IMR-90 (cell line): ENCODE data around the gene CCDC150. TPM values are rescaled to one million over a fixed set of nuclear protein-coding genes. Genes with fewer than 3 reads are reported as not detected.

Source experiments
- ATAC-seq: fragments of 200-7000 bp; cut with Tn5 transposase; 2 replicates; pipeline ENCODE4 v1.9.1; 2020; ENCODE audit warnings: low read depth, mild to moderate bottlenecking, moderate library complexity
- BruUV-seq: library from RNA; stranded (reverse); fragments of 400-500 nt; replicated peaks from 2 replicates; lab custom pipeline; 2021; lab: Mats Ljungman, UMichigan
- CTCF ChIA-PET: fragments of 300-600 bp; formaldehyde crosslinking; extraction: SDS; loops from one replicate; lab custom pipeline; 2021; ENCODE audit warnings: antibody characterized with exemption; lab: Yijun Ruan, JAX
- POLR2A ChIA-PET: fragments of 300-600 bp; sonication (Branson Sonifier 250); formaldehyde crosslinking; loops from one replicate; lab custom pipeline; 2022; ENCODE audit warnings: antibody characterized with exemption; ENCODE audit not compliant: unreplicated experiment; lab: Charles Lee
- DNase-seq: peaks from one replicate; pipeline ENCODE4 v3.0.0; 2013
- H2AFZ ChIP-seq: replicated peaks from 2 replicates; pipeline ENCODE3; 2013; ENCODE audit warnings: low read length, mild to moderate bottlenecking; ENCODE audit not compliant: poor library complexity
- H2AK5ac ChIP-seq: 2 replicates; pipeline ENCODE4 v1.6.1; 2013; ENCODE audit warnings: low read depth, low read length, inconsistent platforms
- H2AK9ac ChIP-seq: replicated peaks from 2 replicates; pipeline ENCODE3; 2013; ENCODE audit warnings: mild to moderate bottlenecking, low read depth, low read length, moderate library complexity; ENCODE audit not compliant: poor library complexity
- H2BK120ac ChIP-seq: 2 replicates; pipeline ENCODE4 v1.6.1; 2013; ENCODE audit warnings: low read depth, low read length, inconsistent platforms
- H2BK15ac ChIP-seq: 3 replicates; pipeline ENCODE4 v1.6.1; 2013; ENCODE audit warnings: low read depth, low read length, inconsistent platforms
- H2BK20ac ChIP-seq: 2 replicates; pipeline ENCODE4 v1.6.1; 2013; ENCODE audit warnings: low read depth, mild to moderate bottlenecking, inconsistent platforms, low read length, moderate library complexity
- H2BK5ac ChIP-seq: 2 replicates; pipeline ENCODE4 v1.6.1; 2013; ENCODE audit warnings: mild to moderate bottlenecking, low read depth, low read length, inconsistent platforms; ENCODE audit not compliant: poor library complexity, severe bottlenecking
- H3K14ac ChIP-seq: replicated peaks from 2 replicates; pipeline ENCODE4 v1.6.1; 2013; ENCODE audit warnings: low read depth, low read length, inconsistent platforms
- H3K18ac ChIP-seq: 2 replicates; pipeline ENCODE4 v1.6.1; 2013; ENCODE audit warnings: low read depth, low read length, control low read depth
- H3K23ac ChIP-seq: 2 replicates; pipeline ENCODE4 v1.6.1; 2013; ENCODE audit warnings: low read depth, low read length, inconsistent platforms
- H3K27ac ChIP-seq: 2 replicates; pipeline ENCODE4 v1.5.1; 2013; ENCODE audit warnings: mild to moderate bottlenecking, control low read depth, low read length; ENCODE audit not compliant: insufficient read depth
- H3K27me3 ChIP-seq: 2 replicates; pipeline ENCODE4 v1.6.1; 2013; ENCODE audit warnings: low read length; ENCODE audit not compliant: control insufficient read depth, insufficient read depth
- H3K36me3 ChIP-seq: 2 replicates; pipeline ENCODE4 v1.6.1; 2013; ENCODE audit warnings: low read length, mixed read lengths; ENCODE audit not compliant: control insufficient read depth, insufficient read depth
- H3K4ac ChIP-seq: 2 replicates; pipeline ENCODE4 v1.6.1; 2013; ENCODE audit warnings: low read depth, low read length, inconsistent platforms
- H3K4me1 ChIP-seq: 2 replicates; pipeline ENCODE4 v1.6.1; 2013; ENCODE audit warnings: low read length, mixed read lengths; ENCODE audit not compliant: control insufficient read depth, insufficient read depth
- H3K4me2 ChIP-seq: 2 replicates; pipeline ENCODE4 v1.6.1; 2013; ENCODE audit warnings: low read depth, mild to moderate bottlenecking, control low read depth, low read length, moderate library complexity
- H3K4me3 ChIP-seq: 2 replicates; pipeline ENCODE4 v1.5.1; 2013; ENCODE audit warnings: low read depth, mild to moderate bottlenecking, control low read depth, low read length, moderate library complexity; ENCODE audit not compliant: insufficient read depth
- H3K56ac ChIP-seq: 2 replicates; pipeline ENCODE4 v1.6.1; 2013; ENCODE audit warnings: low read length, inconsistent platforms; ENCODE audit not compliant: insufficient read depth; ENCODE audit errors: extremely low read depth
- H3K79me1 ChIP-seq, 2 experiments: 2 replicates each; pipeline ENCODE4 v1.6.1; 2013; ENCODE audit warnings: low read length in 2 of 2, inconsistent platforms in 1 of 2, low read depth in 1 of 2
- H3K9ac ChIP-seq: 2 replicates; pipeline ENCODE4 v1.6.1; 2013; ENCODE audit warnings: low read depth, low read length, control low read depth
- H3K9me1 ChIP-seq: 2 replicates; pipeline ENCODE4 v1.6.1; 2013; ENCODE audit warnings: low read length, inconsistent platforms; ENCODE audit not compliant: insufficient read depth
- H3K9me3 ChIP-seq: 2 replicates; pipeline ENCODE4 v1.6.1; 2013; ENCODE audit warnings: low read length; ENCODE audit not compliant: control insufficient read depth, insufficient read depth
- H4K20me1 ChIP-seq: 2 replicates; pipeline ENCODE4 v1.6.1; 2013; ENCODE audit warnings: low read length, inconsistent platforms; ENCODE audit not compliant: insufficient read depth
- H4K5ac ChIP-seq: 2 replicates; pipeline ENCODE4 v1.6.1; 2013; ENCODE audit warnings: mild to moderate bottlenecking, low read depth, low read length, control low read depth
- H4K8ac ChIP-seq, 2 experiments: 2 replicates each; pipeline ENCODE4 v1.6.1; 2013; ENCODE audit warnings: low read depth in 2 of 2, low read length in 2 of 2, control low read depth in 1 of 2, inconsistent platforms in 1 of 2
- H4K91ac ChIP-seq: 2 replicates; pipeline ENCODE4 v1.6.1; 2013; ENCODE audit warnings: low read depth, low read length, inconsistent platforms; ENCODE audit not compliant: insufficient read depth
- CEBPB ChIP-seq: IDR thresholded peaks from 2 replicates; pipeline ENCODE4 v1.6.1; 2012; ENCODE audit warnings: low read depth, low read length, improper control_type of control experiment
- ELK1 ChIP-seq: fragments of 150-350 bp; IDR thresholded peaks from 2 replicates; pipeline ENCODE4 v1.6.1; 2016; ENCODE audit warnings: low read depth, mild to moderate bottlenecking, low read length, moderate library complexity, borderline replicate concordance
- FOS ChIP-seq: fragments of 150-350 bp; IDR thresholded peaks from 2 replicates; pipeline ENCODE4 v1.6.1; 2016; ENCODE audit warnings: low read depth, low read length
- MAFK ChIP-seq: IDR thresholded peaks from 2 replicates; pipeline ENCODE4 v1.6.1; 2012; ENCODE audit warnings: low read depth, low read length, improper control_type of control experiment
- MAZ ChIP-seq: IDR thresholded peaks from 2 replicates; pipeline ENCODE4 v1.6.1; 2012; ENCODE audit warnings: low read depth, mild to moderate bottlenecking, low read length, improper control_type of control experiment, moderate library complexity, borderline replicate concordance
- MXI1 ChIP-seq: IDR thresholded peaks from 2 replicates; pipeline ENCODE4 v1.6.1; 2012; ENCODE audit warnings: low read depth, mild to moderate bottlenecking, low read length, moderate library complexity, borderline replicate concordance
- NFE2L2 ChIP-seq: fragments of 150-350 bp; IDR thresholded peaks from 2 replicates; pipeline ENCODE4 v1.6.1; 2016; ENCODE audit warnings: low read depth, mild to moderate bottlenecking, low read length
- RAD21 ChIP-seq: IDR thresholded peaks from 2 replicates; pipeline ENCODE4 v1.6.1; 2012; ENCODE audit warnings: low read length, improper control_type of control experiment
- RCOR1 ChIP-seq: IDR thresholded peaks from 2 replicates; pipeline ENCODE4 v1.6.1; 2012; ENCODE audit warnings: mild to moderate bottlenecking, low read length, improper control_type of control experiment; ENCODE audit not compliant: insufficient replicate concordance
- USF2 ChIP-seq: fragments of 150-350 bp; IDR thresholded peaks from 2 replicates; pipeline ENCODE4 v1.6.1; 2017; ENCODE audit warnings: mild to moderate bottlenecking, antibody characterized with exemption, low read length, low read depth
- WGBS, 2 experiments: methylation state at CpG; one replicate each; pipeline versions ENCODE4 v1.1.5 to v1.1.7; 2013; ENCODE audit warnings: missing lambda C conversion rate in 2 of 2; ENCODE audit not compliant: insufficient read length in 1 of 2; ENCODE audit errors: extremely low coverage in 2 of 2; 5-methylcytosine and 5-hydroxymethylcytosine counted together
- dilution Hi-C: fragments of 300-500 bp; cut with HindIII; formaldehyde crosslinking; loops from one replicate; pipeline ENCODE4 v1.14.3; 2018; ENCODE audit warnings: low sequenced_read_pairs; ENCODE audit not compliant: unreplicated experiment
- in situ Hi-C: fragments of 300-500 bp; cut with MboI; formaldehyde crosslinking; loops from 3 replicates; pipeline ENCODE4 v1.14.3; 2019; ENCODE audit warnings: low sequenced_read_pairs, inconsistent platforms, mixed read lengths
- intact Hi-C: fragments of 100-400 bp; cut with micrococcal nuclease; formaldehyde crosslinking; loops from 2 replicates; pipeline ENCODE4 v1.10.0; 2022
- polyA plus RNA-seq, 3 experiments: library from polyadenylated mRNA; depleted of rRNA; stranded (reverse); fragments of >200 nt; gene quantifications; 2 replicates each; pipeline ENCODE4 v1.2.3, GENCODE V29; 2012; ENCODE audit warnings: low replicate concordance in 1 of 3
- total RNA-seq: library from RNA; depleted of rRNA; stranded (reverse); fragments of >200 nt; gene quantifications from 2 replicates; pipeline ENCODE4 v1.2.3, GENCODE V29; 2012

The CCDC150 gene
- total and polyA plus RNA-seq, 2 of the 4 experiments (the other 2 are of a cell fraction): 3.8 to 4.3 TPM

- Histone ChIP-seq H3K9me1 (no peaks in the 10 kb centered on the region), H3K27ac (no peak overlapping the region), H3K9ac (no peak overlapping the region), H2BK15ac (no peak overlapping the region), H4K91ac (no peak overlapping the region), H2AK5ac (no peak overlapping the region), H3K4me1 (no peaks in the 10 kb centered on the region), H3K27me3 (no peaks in the 10 kb centered on the region), H3K36me3 (no peaks in the 10 kb centered on the region), H3K4ac (no peak overlapping the region), H3K79me1 (no peaks in the 10 kb centered on the region), H2AFZ (no peak overlapping the region), H3K4me2 (no peak overlapping the region), H3K14ac (no peak overlapping the region), H3K56ac (no peak overlapping the region), H2AK9ac (no peak overlapping the region), H2BK20ac (no peak overlapping the region), H3K9me3 (peaks cover 2% of the 10 kb centered on the region; the same call in 1 of the 2 replicates), H4K20me1 (no peaks in the 10 kb centered on the region), H2BK120ac (no peak overlapping the region), H4K8ac (no peak overlapping the region), H3K18ac (no peak overlapping the region), H3K4me3 (no peak overlapping the region), H3K23ac (no peak overlapping the region), H4K5ac (no peak overlapping the region), H2BK5ac (no peak overlapping the region)
- in situ Hi-C loops: no loop called here
- intact Hi-C loops: no loop called here
- dilution Hi-C loops: no loop called here
- TF ChIP-seq RCOR1 (no peak), MAFK (no peak), ELK1 (no peak), MXI1 (no peak), RAD21 (no peak), MAZ (no peak), CEBPB (no peak), USF2 (no peak), FOS (no peak), NFE2L2 (no peak)
- no peak for DNase-seq
- WGBS, 2 experiments: 100% methylated on average over 1 of the region's 7 CpGs; no CpG with 5 or more reads in 1 of the 2 experiments
- CTCF ChIA-PET: no interaction called here
- ATAC-seq: no peak
- POLR2A ChIA-PET: no interaction called here
- no TSS peak for BruUV-seq
Measured at GRCh38 chr2:196685792-196686191, 46.3 kb downstream of the CCDC150 start.
